Activated CD8-positive, alpha-beta memory T cell treated with anti-CD3 and anti-CD28 coated beads, Interleukin-2, amount 10 ng/mL, durations not matched to agents 7 days and 5 days (primary cell): Measurements from ENCODE around the gene ELFN2. TPM values are rescaled to one million over a fixed set of nuclear protein-coding genes. Genes with fewer than 3 reads are reported as not detected.

Experiments used
- ATAC-seq: fragments of 150-1000 bp; cut with Tn5 transposase; one replicate; pipeline ENCODE4 v1.10.0; 2021; ENCODE audit warnings: moderate library complexity
- CTCF ChIA-PET: fragments of 350-600 bp; sonication (Branson Sonifier 250); formaldehyde crosslinking; loops from one replicate; lab custom pipeline; 2021; ENCODE audit warnings: antibody characterized with exemption; lab: Charles Lee
- DNase-seq: peaks from one replicate; pipeline ENCODE4 v3.0.0-alpha.2; 2020
- H3K27ac Mint-ChIP-seq: one replicate; pipeline ENCODE4 v1.8.0; 2021; ENCODE audit warnings: mild to moderate bottlenecking, mixed read lengths
- H3K27me3 Mint-ChIP-seq: one replicate; pipeline ENCODE4 v1.8.0; 2021; ENCODE audit warnings: mixed read lengths
- H3K36me3 Mint-ChIP-seq: one replicate; pipeline ENCODE4 v1.8.0; 2021; ENCODE audit warnings: mild to moderate bottlenecking, mixed read lengths
- H3K4me1 Mint-ChIP-seq: one replicate; pipeline ENCODE4 v1.8.0; 2021; ENCODE audit warnings: mixed read lengths
- H3K4me3 Mint-ChIP-seq: one replicate; pipeline ENCODE4 v1.8.0; 2021; ENCODE audit warnings: mild to moderate bottlenecking, moderate library complexity, mixed read lengths
- H3K9me3 Mint-ChIP-seq: one replicate; pipeline ENCODE4 v1.8.0; 2022; ENCODE audit warnings: low read depth, mixed read lengths
- total RNA-seq, 2 experiments: library from RNA; stranded (reverse); gene quantifications; one replicate each; pipeline ENCODE4 v1.2.3, GENCODE V29; 2021

ELFN2 gene
- total RNA-seq, 2 experiments from 2014 or later, result 0.07 to 0.50 TPM

GRCh38 chr22:37448516-37449127 lies 21.3 kb upstream of the ELFN2 start:
- no peaks in the 10 kb centered on the region for H3K27me3 Mint-ChIP-seq
- H3K36me3 Mint-ChIP-seq, result no peaks in the 10 kb centered on the region
- no peaks in the 10 kb centered on the region for H3K9me3 Mint-ChIP-seq
- CTCF ChIA-PET, result interaction anchor here (1.4 to 1.6 kb wide), 2 partner anchors 9 to 24 kb away, joined by 6 to 8 read pairs; no protein-coding TSS in a partner anchor
- no peak overlapping the region for H3K4me3 Mint-ChIP-seq
- DNase-seq, result no peak
- no peak for ATAC-seq
- H3K27ac Mint-ChIP-seq, result no peak overlapping the region
- no peaks in the 10 kb centered on the region for H3K4me1 Mint-ChIP-seq

- CTCF ChIA-PET, result no interaction called here
- no peak for DNase-seq
- peaks cover 6% of the 10 kb centered on the region for H3K4me1 Mint-ChIP-seq
- peaks cover 4% of the 10 kb centered on the region for H3K27me3 Mint-ChIP-seq
- H3K27ac Mint-ChIP-seq, result no peak overlapping the region
- no peaks in the 10 kb centered on the region for H3K36me3 Mint-ChIP-seq
- no peak overlapping the region for H3K4me3 Mint-ChIP-seq
- no peak for ATAC-seq
- no peaks in the 10 kb centered on the region for H3K9me3 Mint-ChIP-seq
Measured at GRCh38 chr22:37445501-37445900, 18.2 kb upstream of the ELFN2 start.

- Mint-ChIP-seq H3K27ac (no peak overlapping the region), H3K9me3 (no peaks in the 10 kb centered on the region), H3K36me3 (no peaks in the 10 kb centered on the region), H3K27me3 (peaks cover 11% of the 10 kb centered on the region), H3K4me3 (no peak overlapping the region), H3K4me1 (peaks cover 6% of the 10 kb centered on the region)
- CTCF ChIA-PET, result no interaction called here
- DNase-seq (no peak), ATAC-seq (no peak)
Measured at GRCh38 chr22:37443977-37444376, 16.7 kb upstream of the ELFN2 start.

GRCh38 chr22:37443086-37443485 lies 15.8 kb upstream of the ELFN2 start:
- H3K27me3 Mint-ChIP-seq, result peaks cover 12% of the 10 kb centered on the region

GRCh38 chr22:37442537-37442936 lies 15.3 kb upstream of the ELFN2 start:
- Mint-ChIP-seq H3K4me3 (no peak overlapping the region), H3K4me1 (peaks cover 6% of the 10 kb centered on the region), H3K36me3 (no peaks in the 10 kb centered on the region), H3K9me3 (no peaks in the 10 kb centered on the region), H3K27ac (no peak overlapping the region), H3K27me3 (peaks cover 12% of the 10 kb centered on the region)
- CTCF ChIA-PET, result interaction anchor here (1.2 kb wide), 1 partner anchor 12 kb away, joined by 3 read pairs; no protein-coding TSS in a partner anchor
- ATAC-seq (no peak), DNase-seq (no peak)

More at GRCh38 chr22:37443086-37443485, 15.8 kb upstream of the ELFN2 start:
- ATAC-seq (no peak), DNase-seq (no peak)
- CTCF ChIA-PET, result no interaction called here
- Mint-ChIP-seq H3K4me3 (no peak overlapping the region), H3K36me3 (no peaks in the 10 kb centered on the region), H3K27ac (no peak overlapping the region), H3K9me3 (no peaks in the 10 kb centered on the region), H3K4me1 (peaks cover 6% of the 10 kb centered on the region)

- H3K27ac Mint-ChIP-seq, result no peak overlapping the region
- ATAC-seq (no peak), DNase-seq (no peak)
- peaks cover 6% of the 10 kb centered on the region for H3K4me1 Mint-ChIP-seq
- H3K27me3 Mint-ChIP-seq, result peaks cover 12% of the 10 kb centered on the region
- no peaks in the 10 kb centered on the region for H3K9me3 Mint-ChIP-seq
- no peak overlapping the region for H3K4me3 Mint-ChIP-seq
- CTCF ChIA-PET, result interaction anchor here (0.7 to 1.2 kb wide), 4 partner anchors 11 to 174 kb away, joined by 3 read pairs; no protein-coding TSS in a partner anchor
- H3K36me3 Mint-ChIP-seq, result no peaks in the 10 kb centered on the region
Measured at GRCh38 chr22:37442135-37442534, 14.9 kb upstream of the ELFN2 start.

- Mint-ChIP-seq H3K4me1 (peaks cover 6% of the 10 kb centered on the region), H3K27ac (no peak overlapping the region), H3K9me3 (no peaks in the 10 kb centered on the region), H3K27me3 (peaks cover 12% of the 10 kb centered on the region), H3K4me3 (no peak overlapping the region), H3K36me3 (no peaks in the 10 kb centered on the region)
- no peak for DNase-seq
- no peak for ATAC-seq
- CTCF ChIA-PET, result interaction anchor here (0.7 to 2.2 kb wide), 5 partner anchors 12 to 241 kb away, joined by 3 to 12 read pairs (median 3); no protein-coding TSS in a partner anchor
Measured at GRCh38 chr22:37440875-37441274, 13.6 kb upstream of the ELFN2 start.

- H3K27me3 Mint-ChIP-seq, result peaks cover 12% of the 10 kb centered on the region
- H3K27ac Mint-ChIP-seq, result no peak overlapping the region
- DNase-seq (no peak), ATAC-seq (no peak)
- CTCF ChIA-PET, result interaction anchor here (0.8 to 2.2 kb wide), 3 partner anchors 11 to 153 kb away, joined by 3 to 12 read pairs (median 4); no protein-coding TSS in a partner anchor
- no peak overlapping the region for H3K4me3 Mint-ChIP-seq
- H3K4me1 Mint-ChIP-seq, result peaks cover 6% of the 10 kb centered on the region
- H3K36me3 Mint-ChIP-seq, result no peaks in the 10 kb centered on the region
- no peaks in the 10 kb centered on the region for H3K9me3 Mint-ChIP-seq
Measured at GRCh38 chr22:37439347-37439746, 12.1 kb upstream of the ELFN2 start.

GRCh38 chr22:37435970-37436603 lies 8.8 kb upstream of the ELFN2 start:
- Mint-ChIP-seq H3K4me1 (peaks cover 16% of the 10 kb centered on the region), H3K36me3 (peaks cover 8% of the 10 kb centered on the region), H3K27ac (no peak overlapping the region), H3K9me3 (no peaks in the 10 kb centered on the region), H3K4me3 (no peak overlapping the region), H3K27me3 (peaks cover 9% of the 10 kb centered on the region)
- ATAC-seq (no peak), DNase-seq (no peak)
- CTCF ChIA-PET, result no interaction called here

GRCh38 chr22:37433786-37434185 lies 6.5 kb upstream of the ELFN2 start:
- Mint-ChIP-seq H3K9me3 (no peaks in the 10 kb centered on the region), H3K4me3 (no peak overlapping the region)
- ATAC-seq, result no peak

GRCh38 chr22:37432708-37433054 lies 5.4 kb upstream of the ELFN2 start:
- Mint-ChIP-seq H3K9me3 (no peaks in the 10 kb centered on the region), H3K27ac (no peak overlapping the region), H3K4me3 (no peak overlapping the region), H3K4me1 (peaks cover 18% of the 10 kb centered on the region), H3K36me3 (peaks cover 8% of the 10 kb centered on the region), H3K27me3 (peaks cover 27% of the 10 kb centered on the region)
- no peak for DNase-seq
- CTCF ChIA-PET, result interaction anchor here (2.2 kb wide), 1 partner anchor 26 kb away, joined by 8 read pairs; no protein-coding TSS in a partner anchor
- ATAC-seq, result no peak

More at GRCh38 chr22:37433786-37434185, 6.5 kb upstream of the ELFN2 start:
- CTCF ChIA-PET, result no interaction called here
- DNase-seq, result no peak
- Mint-ChIP-seq H3K27ac (no peak overlapping the region), H3K4me1 (peaks cover 18% of the 10 kb centered on the region), H3K27me3 (peaks cover 17% of the 10 kb centered on the region), H3K36me3 (peaks cover 8% of the 10 kb centered on the region)

- CTCF ChIA-PET, result interaction anchor here (1.0 to 6.5 kb wide), 4 partner anchors 26 to 162 kb away, joined by 3 to 60 read pairs (median 6); no protein-coding TSS in a partner anchor
- no peaks in the 10 kb centered on the region for H3K9me3 Mint-ChIP-seq
- DNase-seq, result peak; percentile 59
- no peak overlapping the region for H3K4me3 Mint-ChIP-seq
- peaks cover 8% of the 10 kb centered on the region for H3K36me3 Mint-ChIP-seq
- ATAC-seq, result peak; percentile 41
- no peak overlapping the region for H3K27ac Mint-ChIP-seq
- H3K27me3 Mint-ChIP-seq, result peaks cover 29% of the 10 kb centered on the region
- H3K4me1 Mint-ChIP-seq, result peaks cover 18% of the 10 kb centered on the region
Measured at GRCh38 chr22:37431801-37432707, 4.8 kb upstream of the ELFN2 start.

GRCh38 chr22:37431366-37431765 lies 4.1 kb upstream of the ELFN2 start:
- Mint-ChIP-seq H3K9me3 (no peaks in the 10 kb centered on the region), H3K27ac (no peak overlapping the region), H3K36me3 (peaks cover 8% of the 10 kb centered on the region), H3K4me1 (peaks cover 18% of the 10 kb centered on the region), H3K27me3 (peaks cover 36% of the 10 kb centered on the region), H3K4me3 (no peak overlapping the region)
- CTCF ChIA-PET, result interaction anchor here (1.0 to 6.5 kb wide), 6 partner anchors 11 to 164 kb away, joined by 3 to 60 read pairs (median 6); no protein-coding TSS in a partner anchor
- no peak for DNase-seq
- no peak for ATAC-seq
